SH-SY5Y (cell line): ENCODE measurements around the gene NFASC.

Experiments
- GATA2 ChIP-seq: IDR thresholded peaks from 2 replicates; pipeline ENCODE4 v1.6.1; 2011; ENCODE audit warnings: mild to moderate bottlenecking, low read depth, low read length
- GATA3 ChIP-seq: IDR thresholded peaks from 2 replicates; pipeline ENCODE4 v1.6.1; 2011; ENCODE audit warnings: low read depth, mild to moderate bottlenecking, low read length, moderate library complexity

- TF ChIP-seq GATA3 (no peak), GATA2 (no peak)
Observed at GRCh38 chr1:204988196-204988595, 117.5 kb downstream of the NFASC start.
